Measurements from ENCODE around the gene DNMBP. TPM values are rescaled to one million over a fixed set of nuclear protein-coding genes. Genes with fewer than 3 reads are reported as not detected.

The DNMBP gene
- polyA plus RNA-seq, 1 donor = 41.7 TPM

GRCh38 chr10:99835947-99836346 lies 173.8 kb downstream of the DNMBP start:
- Histone ChIP-seq H3K27me3 (ENCODE audit: control insufficient read depth, insufficient read depth, low read length) (no peaks in the 10 kb centered on the region), H3K4me1 (ENCODE audit: control insufficient read depth, insufficient read depth, low read length) (no peaks in the 10 kb centered on the region), H3K4me3 (ENCODE audit: low read length) (no peak overlapping the region), H3K27ac (ENCODE audit: low read length) (no peak overlapping the region), H3K9me3 (ENCODE audit: control insufficient read depth, low read depth, low read length) (no peaks in the 10 kb centered on the region), H3K36me3 (ENCODE audit: control insufficient read depth, insufficient read depth, low read length) (peaks cover 56% of the 10 kb centered on the region)
- 80% methylated on average over 1 of the region's 8 CpGs for WGBS (ENCODE audit: insufficient coverage, low lambda C conversion rate)
- DNase-seq = no peak

DNA sequence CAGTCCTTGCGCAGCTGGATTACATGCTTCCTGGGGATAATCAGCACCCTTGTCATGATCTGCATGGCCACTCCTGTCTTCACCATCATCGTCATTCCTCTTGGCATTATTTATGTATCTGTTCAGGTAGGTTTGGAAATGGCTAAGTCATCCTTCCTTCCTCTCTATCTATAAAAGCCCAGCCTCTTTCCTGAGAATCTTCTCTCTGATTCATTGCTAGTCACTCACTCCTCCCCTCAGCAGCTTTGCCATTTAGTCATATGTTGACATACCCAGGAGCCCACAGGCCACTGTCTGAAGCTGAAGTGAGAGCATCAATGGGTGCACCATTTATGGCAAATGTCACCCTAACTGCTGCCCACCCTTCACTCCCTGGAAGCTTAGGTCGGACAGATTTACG lies 175.3 kb downstream of the DNMBP start:
- 80% methylated on average over 2 of the region's 4 CpGs for WGBS (ENCODE audit: insufficient coverage, low lambda C conversion rate)
- no peak for DNase-seq
- Histone ChIP-seq H3K9me3 (ENCODE audit: control insufficient read depth, low read depth, low read length) (no peaks in the 10 kb centered on the region), H3K27me3 (ENCODE audit: control insufficient read depth, insufficient read depth, low read length) (no peaks in the 10 kb centered on the region), H3K27ac (ENCODE audit: low read length) (no peak overlapping the region), H3K36me3 (ENCODE audit: control insufficient read depth, insufficient read depth, low read length) (peaks cover 61% of the 10 kb centered on the region), H3K4me1 (ENCODE audit: control insufficient read depth, insufficient read depth, low read length) (no peaks in the 10 kb centered on the region), H3K4me3 (ENCODE audit: low read length) (no peak overlapping the region)

DNA sequence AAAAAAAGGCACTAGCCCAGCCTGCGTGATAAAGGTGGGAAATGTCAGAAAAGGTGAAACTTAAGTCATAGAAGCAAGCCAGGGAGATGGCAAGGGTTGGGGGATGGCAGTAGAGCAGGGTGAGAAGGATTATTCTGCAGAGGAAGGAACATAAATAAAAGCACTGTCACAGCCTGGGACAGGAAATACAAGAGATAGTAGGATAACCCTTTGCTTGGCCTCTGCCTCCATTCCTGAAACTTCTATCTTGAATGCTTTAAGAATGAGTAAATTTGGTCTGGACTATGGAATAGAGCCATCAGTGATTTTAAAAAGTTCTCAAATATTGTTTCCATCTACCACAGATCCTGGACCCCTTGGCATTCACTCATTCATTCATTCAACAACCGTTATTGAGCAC lies 177.3 kb downstream of the DNMBP start:
- 100% methylated on average over 1 of the region's 2 CpGs for WGBS (ENCODE audit: insufficient coverage, low lambda C conversion rate)
- Histone ChIP-seq H3K4me1 (ENCODE audit: control insufficient read depth, insufficient read depth, low read length) (no peaks in the 10 kb centered on the region), H3K4me3 (ENCODE audit: low read length) (no peak overlapping the region), H3K36me3 (ENCODE audit: control insufficient read depth, insufficient read depth, low read length) (peaks cover 74% of the 10 kb centered on the region), H3K27ac (ENCODE audit: low read length) (no peak overlapping the region), H3K9me3 (ENCODE audit: control insufficient read depth, low read depth, low read length) (no peaks in the 10 kb centered on the region), H3K27me3 (ENCODE audit: control insufficient read depth, insufficient read depth, low read length) (no peaks in the 10 kb centered on the region)
- no peak for DNase-seq

- H3K27me3 ChIP-seq (ENCODE audit: control insufficient read depth, insufficient read depth, low read length) = no peaks in the 10 kb centered on the region
- 100% methylated on average over 2 of the region's 2 CpGs for WGBS (ENCODE audit: insufficient coverage, low lambda C conversion rate)
- no peak overlapping the region for H3K27ac ChIP-seq (ENCODE audit: low read length)
- no peak overlapping the region for H3K4me3 ChIP-seq (ENCODE audit: low read length)
- DNase-seq = no peak
- H3K9me3 ChIP-seq (ENCODE audit: control insufficient read depth, low read depth, low read length) = no peaks in the 10 kb centered on the region
- peaks cover 43% of the 10 kb centered on the region for H3K36me3 ChIP-seq (ENCODE audit: control insufficient read depth, insufficient read depth, low read length)
- H3K4me1 ChIP-seq (ENCODE audit: control insufficient read depth, insufficient read depth, low read length) = no peaks in the 10 kb centered on the region
Measured at GRCh38 chr10:99828464-99828863, 181.3 kb downstream of the DNMBP start.

- WGBS (ENCODE audit: insufficient coverage, low lambda C conversion rate) = no CpG with 5 or more reads among the region's 3 CpGs
- DNase-seq = no peak
- no peak overlapping the region for H3K27ac ChIP-seq (ENCODE audit: low read length)
- no peak overlapping the region for H3K4me3 ChIP-seq (ENCODE audit: low read length)
- H3K9me3 ChIP-seq (ENCODE audit: control insufficient read depth, low read depth, low read length) = no peaks in the 10 kb centered on the region
- H3K27me3 ChIP-seq (ENCODE audit: control insufficient read depth, insufficient read depth, low read length) = no peaks in the 10 kb centered on the region
- peaks cover 38% of the 10 kb centered on the region for H3K36me3 ChIP-seq (ENCODE audit: control insufficient read depth, insufficient read depth, low read length)
- H3K4me1 ChIP-seq (ENCODE audit: control insufficient read depth, insufficient read depth, low read length) = no peaks in the 10 kb centered on the region
Measured at GRCh38 chr10:99827936-99828335, 181.8 kb downstream of the DNMBP start.

Other genes with a start within 250 kb of the DNMBP start
- 94.3 TPM for gene ABCC2, start 227.3 kb downstream of the DNMBP start, polyA plus RNA-seq
- 0.06 TPM for gene CPN1, start 71.9 kb upstream of the DNMBP start, polyA plus RNA-seq
- gene ERLIN1, start 176.1 kb upstream of the DNMBP start, polyA plus RNA-seq = 73.6 TPM
- gene CHUK, start 219.6 kb upstream of the DNMBP start, polyA plus RNA-seq = 20.2 TPM